UCSD-AML1 (cell line): ENCODE measurements around the gene PLEKHA6.

ENCODE experiments used
- DNase-seq: peaks from one replicate; lab custom pipeline; 2025; ENCODE audit not compliant: unreplicated experiment; lab: John Stamatoyannopoulos, UW

PLEKHA6 gene

GRCh38 chr1:204217648-204218000 is 142.1 kb downstream of the PLEKHA6 start:
- no peak for DNase-seq

- DNase-seq: no peak
Observed at GRCh38 chr1:204216880-204217647, 142.7 kb downstream of the PLEKHA6 start.

- no peak for DNase-seq
Observed at GRCh38 chr1:204216236-204216635, 143.5 kb downstream of the PLEKHA6 start.

GRCh38 chr1:204213668-204214662 is 145.8 kb downstream of the PLEKHA6 start, which contains the start of gene GOLT1A:
TSS of gene GOLT1A (minus strand) at chr1:204213988. CDS start at chr1:204213906, 82 bp downstream.
- DNase-seq: peak; percentile 67

GRCh38 chr1:204212715-204213114 is 147.0 kb downstream of the PLEKHA6 start:
- DNase-seq: no peak

GRCh38 chr1:204211046-204211445 is 148.7 kb downstream of the PLEKHA6 start:
- DNase-seq: no peak

- peak; percentile 53 for DNase-seq
Observed at GRCh38 chr1:204207136-204207616, 152.6 kb downstream of the PLEKHA6 start.

- DNase-seq: no peak
Observed at GRCh38 chr1:204206121-204206520, 153.6 kb downstream of the PLEKHA6 start.

GRCh38 chr1:204205486-204205885 is 154.2 kb downstream of the PLEKHA6 start:
- DNase-seq: no peak

GRCh38 chr1:204204944-204205343 is 154.8 kb downstream of the PLEKHA6 start:
- no peak for DNase-seq

- DNase-seq: no peak
Observed at GRCh38 chr1:204203206-204203767, 156.4 kb downstream of the PLEKHA6 start.

- DNase-seq: no peak
Observed at GRCh38 chr1:204202481-204202880, 157.2 kb downstream of the PLEKHA6 start.

- DNase-seq: no peak
Observed at GRCh38 chr1:204201348-204202040, 158.2 kb downstream of the PLEKHA6 start.

- no peak for DNase-seq
Observed at GRCh38 chr1:204199579-204199978, 160.2 kb downstream of the PLEKHA6 start.

GRCh38 chr1:204198348-204199340 is 161.1 kb downstream of the PLEKHA6 start:
- no peak for DNase-seq

GRCh38 chr1:204197068-204197467 is 162.7 kb downstream of the PLEKHA6 start:
- no peak for DNase-seq

GRCh38 chr1:204196068-204196795 is 163.5 kb downstream of the PLEKHA6 start, which contains the start of gene KISS1:
TSS of gene KISS1 (minus strand) at chr1:204196491. CDS start at chr1:204192876, 3,615 bp downstream.
- no peak for DNase-seq

GRCh38 chr1:204194771-204195170 is 165.0 kb downstream of the PLEKHA6 start:
- peak; percentile 47 for DNase-seq

GRCh38 chr1:204194080-204194479 is 165.6 kb downstream of the PLEKHA6 start:
- no peak for DNase-seq
